ENCODE measurements around the gene NFU1. TPM values are rescaled to one million over a fixed set of nuclear protein-coding genes. Genes with fewer than 3 reads are reported as not detected.

Gene NFU1
- total and polyA plus RNA-seq, 9 of the 15 experiments (the other 6 are each of a cell fraction or from before 2014, with no cell fraction given): 33.3 to 61.8 (median 53.7) TPM

GRCh38 chr2:69385443-69386151 is 51.6 kb downstream of the NFU1 start (continued):
- no peak for TF ChIP-seq ZNF780A (CRISPR knock-in tag; IDR thresholded peaks at IDR 0.05)
- peak; percentile 97 for TF ChIP-seq ZNF384 (IDR thresholded peaks at IDR 0.05; ENCODE audit: low read depth, low read length)
- TF ChIP-seq ZNF24 (IDR thresholded peaks at IDR 0.05): peak; percentile 94
- TF ChIP-seq HDAC2 (IDR thresholded peaks at IDR 0.05): peak; percentile 96
- peak; percentile 40; the same call in 1 of the 2 replicates for TF ChIP-seq SMARCC2 (IDR thresholded peaks at IDR 0.05; ENCODE audit: low read depth)
- peak; percentile 67 for TF ChIP-seq CXXC5 (CRISPR knock-in tag; IDR thresholded peaks at IDR 0.05)
- TF ChIP-seq MXI1 (IDR thresholded peaks at IDR 0.05; ENCODE audit: low read depth, low read length): no peak
- 0 out of 2 replicates have a peak, but pooled peaks have one; percentile 7 for TF ChIP-seq ZNF644 (tag; IDR thresholded peaks at IDR 0.05; ENCODE audit: low read depth)
- no peak for TF ChIP-seq BDP1 (IDR thresholded peaks at IDR 0.05; ENCODE audit: insufficient read depth, insufficient read length)
- TF ChIP-seq UBTF (IDR thresholded peaks at IDR 0.05; ENCODE audit: borderline replicate concordance in 1 of 2, low read depth in 2 of 2, low read length in 2 of 2): no peak
- no peak for TF ChIP-seq ZNF830 (CRISPR knock-in tag; IDR thresholded peaks at IDR 0.05)
- no peak for TF ChIP-seq POLR2AphosphoS2 (IDR thresholded peaks at IDR 0.05; ENCODE audit: low read length)
- 0 out of 4 replicates have a peak, but pooled peaks of 1 of the 2 experiments have one; percentile 4 for TF ChIP-seq FOXA3 (CRISPR knock-in tag; conservative IDR thresholded peaks at IDR 0.05 in 1 of 2, IDR thresholded peaks at IDR 0.05 in 1 of 2)
- TF ChIP-seq ZNF316 (IDR thresholded peaks at IDR 0.05): peak; percentile 4; the same call in 1 of the 2 replicates
- 0 out of 2 replicates have a peak, but pooled peaks have one; percentile 61 for TF ChIP-seq SMAD4 (CRISPR knock-in tag; conservative IDR thresholded peaks at IDR 0.05)
- no peak for TF ChIP-seq MCM7 (IDR thresholded peaks at IDR 0.05)
- no peak for TF ChIP-seq ZNF224 (CRISPR knock-in tag; IDR thresholded peaks at IDR 0.05)
- peak; percentile 77 to 87 for TF ChIP-seq KDM1A (IDR thresholded peaks at IDR 0.05)
- TF ChIP-seq NCOR1 (IDR thresholded peaks at IDR 0.05): no peak; the same call in 1 of the 2 replicates
- peak; percentile 94 for TF ChIP-seq ZSCAN32 (CRISPR knock-in tag; IDR thresholded peaks at IDR 0.05)
- peak; percentile 84 for TF ChIP-seq IRF9 (tag; IDR thresholded peaks at IDR 0.05)
- TF ChIP-seq NFE2L1 (tag; IDR thresholded peaks at IDR 0.05; ENCODE audit: borderline replicate concordance, low read depth): no peak
- peak; percentile 90 for TF ChIP-seq EP300 (IDR thresholded peaks at IDR 0.05; ENCODE audit: low read length)
- no peak for TF ChIP-seq BRCA1 (IDR thresholded peaks at IDR 0.05)
- no peak for TF ChIP-seq BRCA1 (CRISPR knock-in tag; IDR thresholded peaks at IDR 0.05)
- TF ChIP-seq BCOR (IDR thresholded peaks at IDR 0.05): peak; percentile 47; the same call in 1 of the 2 replicates
- peak; percentile 63 for TF ChIP-seq MEIS2 (IDR thresholded peaks at IDR 0.05; ENCODE audit: partially characterized antibody)
- peak; percentile 20 for TF ChIP-seq DACH1 (IDR thresholded peaks at IDR 0.05; ENCODE audit: partially characterized antibody)

Data from K562 (cell line).